IPS-11a (cell line): ENCODE data around the gene DDX25.
"Not testable (repeated sequence)": the region's sequence is repeated elsewhere in the genome, so short reads cannot be mapped to it uniquely, and the experiment has no call there.

Source experiments
- H3K4me3 ChIP-seq: one replicate; pipeline ENCODE4 v1.5.1; 2013; ENCODE audit warnings: low read depth, low read length, control low read depth

DDX25 gene

DNA sequence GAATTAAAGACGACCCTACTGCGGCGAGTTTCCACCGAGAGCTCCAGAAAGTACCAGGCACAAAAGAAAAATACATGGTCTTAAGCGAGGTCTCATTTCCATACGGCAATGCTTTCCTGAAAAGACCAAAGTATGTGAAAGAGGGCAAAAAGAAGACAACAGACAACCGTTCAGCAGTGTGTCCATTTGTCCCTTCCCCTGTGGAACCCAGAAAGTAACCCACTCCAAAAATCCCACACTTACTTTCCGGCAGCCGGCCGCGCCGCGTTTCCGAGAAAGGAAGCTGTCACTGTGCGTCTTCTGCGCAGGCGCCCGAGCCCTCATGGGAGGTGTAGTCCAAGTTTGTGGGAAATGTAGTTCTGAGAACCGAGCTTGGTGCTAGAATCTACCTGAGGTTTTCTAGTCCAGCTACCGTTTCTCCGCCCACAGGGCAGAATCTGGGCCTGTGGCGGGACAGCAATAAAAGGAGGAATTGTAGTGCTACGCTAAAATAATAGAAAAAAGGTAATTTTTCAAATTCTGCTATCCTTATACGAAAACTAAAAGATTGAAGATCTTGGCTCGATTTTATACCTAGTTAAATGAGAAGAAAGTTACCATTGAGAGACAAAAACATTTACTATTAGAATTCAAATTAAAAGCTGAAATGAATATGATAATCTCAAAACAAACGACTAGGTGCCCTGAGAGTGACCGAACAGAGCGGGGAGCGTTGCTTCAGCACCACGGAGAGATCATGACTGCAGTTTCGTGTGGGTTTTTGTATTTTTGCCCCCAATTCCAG lies 1.2 kb upstream of the DDX25 start, which contains the start of gene PUS3:
PUS3 (minus strand) TSS at position 280 of the 784 bp plus-strand sequence. CDS start 6,922 bp downstream, outside the sequence.
- H3K4me3 ChIP-seq: peak within 1 kb of the TSS; percentile 93

DNA sequence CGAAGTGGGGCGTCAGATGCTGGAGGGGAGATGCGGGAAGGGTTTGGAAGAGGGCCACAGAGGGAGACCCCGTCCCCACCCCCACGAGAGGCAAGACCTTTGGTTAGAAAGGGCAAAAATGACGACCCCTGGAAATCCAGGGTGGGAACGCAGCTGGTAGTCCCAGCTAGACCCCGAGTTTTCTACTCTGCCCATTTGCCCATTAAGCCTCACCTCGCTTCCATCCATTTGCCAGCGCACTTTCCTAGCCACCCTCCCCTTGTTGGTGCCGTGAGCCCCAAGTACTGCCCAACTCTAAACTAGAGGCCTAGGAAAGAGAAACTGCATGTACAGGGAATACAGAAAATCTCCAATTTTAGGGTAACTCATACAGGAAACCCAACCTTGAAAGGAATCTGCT lies 370 bp downstream of the DDX25 start:
- peak overlapping the region; percentile 65 for H3K4me3 ChIP-seq

DNA sequence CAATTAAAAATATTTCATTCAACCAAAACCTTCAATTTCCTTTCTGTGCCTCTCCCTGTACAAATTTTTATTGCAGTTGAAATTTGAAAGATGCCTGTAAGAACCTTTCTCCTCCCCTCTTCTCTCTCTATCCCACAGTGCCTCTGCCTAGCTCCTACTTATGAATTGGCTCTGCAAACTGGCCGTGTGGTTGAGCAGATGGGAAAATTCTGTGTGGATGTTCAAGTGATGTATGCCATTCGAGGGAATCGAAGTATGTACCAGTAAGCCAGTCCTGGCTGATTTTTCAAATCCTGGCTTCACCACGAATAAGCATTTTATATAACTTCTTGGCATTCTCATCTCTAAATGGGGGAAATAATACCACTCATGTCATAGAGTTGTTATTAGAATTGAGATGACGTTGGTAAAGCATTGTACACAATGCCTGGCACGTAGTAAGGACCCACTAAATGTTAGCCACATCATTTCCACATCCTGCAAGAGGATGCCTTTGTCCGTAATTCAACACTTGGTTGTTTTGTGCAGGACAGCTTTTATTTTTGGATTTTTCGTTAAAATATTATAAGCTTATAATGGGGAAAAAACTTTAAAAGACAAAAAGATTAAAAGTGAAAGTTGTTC lies 6.0 kb downstream of the DDX25 start:
- H3K4me3 ChIP-seq: no peak overlapping the region

DNA sequence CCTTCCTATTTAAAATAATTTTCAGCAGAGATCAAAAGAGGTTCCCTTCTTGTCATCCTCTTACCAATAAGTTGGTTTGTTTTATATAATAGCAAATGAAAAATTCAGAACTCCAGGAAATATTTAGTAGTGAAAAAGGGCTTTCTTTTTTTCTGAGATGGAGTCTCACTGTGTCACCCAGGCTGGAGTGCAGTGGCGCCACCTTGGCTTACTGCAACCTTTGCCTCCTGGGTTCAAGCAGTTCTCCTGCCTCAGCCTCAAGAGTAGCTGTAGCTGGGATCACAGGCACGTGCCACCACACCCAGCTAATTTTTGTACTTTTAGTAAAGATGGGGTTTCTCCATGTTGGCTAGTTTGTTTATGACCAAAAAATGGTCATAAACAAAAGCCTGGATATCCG lies 10.3 kb downstream of the DDX25 start:
- not testable (repeated sequence) for H3K4me3 ChIP-seq

DNA sequence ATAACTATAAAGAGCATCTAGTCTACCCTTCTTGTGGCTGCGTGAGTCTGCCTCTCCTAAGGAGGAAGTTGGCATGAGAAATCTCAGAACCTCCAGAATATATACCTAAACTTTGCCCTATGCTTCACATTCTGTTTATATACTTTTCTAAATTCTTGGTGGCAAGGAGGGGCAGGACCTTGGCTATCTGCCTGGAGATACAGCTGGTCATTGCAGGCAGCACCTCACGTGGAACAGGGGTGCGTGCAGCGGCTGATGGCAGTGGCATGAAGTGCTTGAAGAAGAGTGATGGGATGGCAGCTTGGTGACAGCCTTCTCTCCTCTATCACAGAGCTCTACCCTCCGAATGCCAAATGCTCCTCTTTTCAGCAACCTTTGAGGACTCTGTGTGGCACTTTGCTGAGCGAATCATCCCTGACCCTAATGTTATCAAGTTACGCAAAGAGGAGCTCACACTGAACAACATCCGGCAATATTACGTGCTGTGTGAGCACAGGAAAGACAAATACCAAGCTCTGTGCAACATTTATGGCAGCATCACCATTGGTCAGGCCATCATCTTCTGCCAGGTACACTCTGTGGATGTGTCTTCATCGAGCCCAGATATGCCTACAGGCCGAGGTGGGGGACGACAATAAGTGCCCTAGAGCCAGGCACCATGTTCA lies 12.5 kb downstream of the DDX25 start:
- no peak overlapping the region for H3K4me3 ChIP-seq

DNA sequence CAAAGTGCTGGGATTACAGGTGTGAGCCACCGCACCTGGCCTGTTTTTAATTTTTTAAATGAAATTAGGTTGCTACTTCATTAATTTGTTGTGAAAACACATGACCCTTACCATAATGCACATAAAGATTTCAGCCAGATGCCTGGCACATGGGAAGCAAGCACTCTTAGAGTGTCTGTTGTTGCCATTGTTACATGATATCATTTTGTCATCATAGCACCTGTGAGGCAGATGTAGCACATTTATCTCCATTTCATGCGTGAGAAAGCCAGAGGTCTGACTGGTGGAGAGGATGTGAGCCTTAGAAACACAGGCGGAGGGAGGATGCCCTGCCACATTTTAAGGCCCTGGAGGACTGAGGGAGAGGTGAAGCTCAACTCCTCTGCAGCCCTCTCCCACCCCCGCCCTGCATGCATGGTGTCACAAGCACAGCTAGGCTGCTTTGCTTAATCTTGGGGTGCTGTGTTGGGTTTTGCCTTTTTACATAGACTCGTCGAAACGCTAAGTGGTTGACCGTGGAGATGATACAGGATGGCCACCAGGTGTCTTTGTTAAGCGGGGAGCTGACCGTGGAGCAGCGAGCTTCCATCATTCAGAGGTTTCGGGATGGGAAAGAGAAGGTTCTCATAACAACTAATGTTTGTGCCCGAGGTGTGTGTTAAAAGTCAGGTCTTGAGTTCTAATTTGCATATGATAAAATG lies 14.0 kb downstream of the DDX25 start:
- no peak overlapping the region for H3K4me3 ChIP-seq

DNA sequence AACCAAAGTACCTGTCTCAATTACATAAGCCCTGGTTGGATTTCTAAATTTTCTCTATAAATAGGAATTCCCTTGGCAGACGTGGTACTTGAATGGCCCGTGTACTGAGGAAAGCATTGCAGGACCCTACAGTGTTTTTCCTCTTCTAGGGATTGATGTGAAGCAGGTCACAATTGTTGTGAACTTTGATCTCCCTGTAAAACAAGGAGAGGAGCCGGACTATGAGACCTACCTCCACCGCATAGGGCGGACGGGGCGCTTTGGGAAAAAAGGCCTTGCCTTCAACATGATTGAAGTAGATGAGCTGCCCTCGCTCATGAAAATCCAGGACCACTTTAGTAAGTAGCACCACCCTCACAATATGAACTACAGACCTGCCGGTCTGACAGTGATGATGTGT lies 16.7 kb downstream of the DDX25 start:
- H3K4me3 ChIP-seq: no peak overlapping the region

DNA sequence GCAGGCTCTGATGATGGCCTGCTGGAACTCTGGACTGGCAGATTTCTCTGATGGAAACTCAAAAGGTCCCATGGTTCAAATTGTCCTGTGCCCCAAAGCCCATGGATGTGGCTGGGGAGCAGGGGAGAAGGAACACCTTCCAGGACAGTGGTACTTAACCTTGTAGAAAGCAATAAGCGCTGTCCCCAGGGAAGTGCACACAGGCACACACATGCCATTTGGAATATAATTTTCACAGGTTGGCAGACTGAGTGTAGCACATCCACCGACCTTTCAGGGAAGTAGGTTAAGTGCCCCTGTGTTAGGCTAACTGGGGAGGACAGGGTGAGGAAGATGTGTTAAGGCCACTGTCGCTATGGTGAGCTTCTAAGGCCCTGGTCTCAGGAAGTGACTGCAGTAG lies 17.8 kb downstream of the DDX25 start:
- H3K4me3 ChIP-seq: no peak overlapping the region

DNA sequence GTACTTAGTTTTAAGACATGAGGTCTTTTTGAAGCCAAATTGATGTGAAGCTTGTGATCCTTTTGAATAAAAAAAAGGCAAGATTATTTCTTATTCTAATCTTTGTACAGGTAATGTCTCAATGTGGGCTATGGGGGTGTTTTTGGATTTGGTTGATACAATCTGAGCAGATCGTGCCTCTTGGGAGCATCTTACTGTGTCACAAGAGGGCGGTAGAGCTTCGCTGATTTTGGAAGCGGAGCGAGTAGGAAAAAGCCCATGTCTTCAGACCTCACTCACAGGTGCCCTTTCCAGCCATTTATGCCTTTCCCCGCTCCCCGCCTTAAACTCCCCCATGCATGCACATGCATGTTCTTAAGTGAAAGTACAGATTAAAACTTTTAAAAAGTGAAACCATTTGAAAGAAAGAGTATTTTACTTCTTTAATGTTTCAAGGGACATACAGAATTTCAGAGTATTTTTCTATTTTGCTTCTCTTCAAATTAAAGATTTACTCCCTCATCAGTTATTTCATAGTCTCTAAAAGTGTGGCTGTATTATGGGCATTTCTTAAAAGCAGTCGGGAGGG lies 18.8 kb downstream of the DDX25 start:
- H3K4me3 ChIP-seq: no peak overlapping the region

DNA sequence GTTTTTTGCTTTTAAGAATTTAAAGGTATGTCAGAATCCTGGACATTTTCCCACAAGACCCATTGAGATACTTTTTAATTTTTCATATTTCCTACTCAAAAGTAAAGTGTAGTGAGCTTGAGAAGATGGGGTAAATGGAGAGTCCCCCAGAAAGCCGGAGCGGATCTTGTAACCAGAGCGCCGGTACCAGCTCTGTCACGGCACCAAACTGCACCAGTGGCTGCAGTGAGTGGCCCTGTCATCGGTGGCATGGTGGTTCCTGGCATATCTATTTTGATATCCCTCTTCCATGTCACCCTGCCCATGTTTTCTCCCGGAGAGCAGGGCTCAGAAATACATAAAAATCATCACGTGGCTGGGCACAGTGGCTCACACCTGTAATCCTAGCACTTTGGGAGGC lies 19.3 kb downstream of the DDX25 start:
- H3K4me3 ChIP-seq: no peak overlapping the region

DNA sequence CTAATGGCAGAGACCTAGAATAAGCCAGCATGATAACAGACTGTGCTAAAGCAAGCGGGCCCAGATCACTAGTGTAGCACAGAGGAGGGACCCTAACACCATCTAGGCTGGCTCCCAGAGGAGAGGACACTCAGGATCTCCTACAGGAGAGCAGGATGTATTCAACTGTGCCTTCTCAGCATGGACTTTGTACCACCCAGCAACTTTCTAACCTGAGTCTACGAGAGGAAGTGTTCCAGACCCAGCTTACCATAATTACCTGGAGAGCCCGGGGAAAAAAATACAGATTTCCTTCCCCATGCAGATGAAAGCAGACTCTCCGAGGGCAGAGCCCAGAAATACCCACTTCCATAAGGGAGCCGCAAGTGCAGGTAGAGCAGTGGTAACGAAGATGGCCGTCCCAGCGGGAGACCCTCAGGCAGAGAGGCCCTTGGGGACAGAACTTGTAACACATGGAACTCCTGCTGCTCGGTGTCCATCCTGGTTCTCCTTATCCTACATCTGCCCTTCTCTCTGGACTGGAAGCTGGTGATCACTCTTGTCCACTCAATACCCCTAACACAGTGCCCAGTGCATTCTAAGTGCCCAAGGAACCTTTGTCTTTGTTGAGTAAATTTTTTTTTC lies 20.2 kb downstream of the DDX25 start:
- H3K4me3 ChIP-seq: no peak overlapping the region

DNA sequence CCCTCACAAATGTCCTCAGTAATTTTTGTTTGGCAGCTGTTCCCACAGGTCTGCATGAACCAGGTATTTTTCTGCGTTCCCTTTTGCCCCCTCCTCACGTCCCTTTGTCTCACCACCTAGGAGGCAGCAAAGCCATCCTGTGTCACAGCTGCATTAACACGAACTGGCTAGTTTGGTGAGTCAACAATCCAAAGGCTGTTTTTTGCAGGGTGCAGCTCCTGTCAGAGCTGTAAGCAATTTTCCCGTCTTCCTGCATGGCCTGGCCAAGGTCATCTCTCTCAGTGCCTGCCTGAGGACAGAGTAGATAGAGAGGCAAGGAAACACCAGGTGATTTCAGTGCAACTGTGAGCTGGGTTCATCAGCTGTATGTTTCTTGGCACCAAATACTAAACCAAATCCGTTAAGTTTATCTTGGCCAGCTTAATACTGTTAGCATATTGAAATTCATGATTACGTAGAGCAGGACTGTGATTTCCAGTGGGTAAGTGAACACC lies 21.0 kb downstream of the DDX25 start:
- H3K4me3 ChIP-seq: no peak overlapping the region

DNA sequence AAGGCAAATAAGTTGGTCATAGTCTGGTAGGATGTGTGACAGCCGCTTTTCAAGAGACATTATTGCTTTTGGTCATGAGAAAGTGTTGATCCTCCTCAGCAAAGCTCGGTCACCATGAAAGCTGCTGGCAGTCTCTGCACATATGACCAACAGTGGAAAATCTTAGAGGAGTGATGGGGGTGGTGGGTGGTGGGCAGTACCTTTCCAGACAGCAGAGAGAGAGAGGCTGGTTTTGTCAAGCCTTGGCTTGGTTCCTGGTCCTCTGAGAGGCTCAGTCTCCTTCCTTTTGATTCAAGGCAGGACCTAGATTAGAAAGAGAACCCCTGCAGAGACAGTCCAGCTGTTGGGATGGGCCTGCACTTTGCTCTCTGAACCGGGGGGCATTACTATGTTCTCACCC lies 21.5 kb downstream of the DDX25 start:
- no peak overlapping the region for H3K4me3 ChIP-seq

DNA sequence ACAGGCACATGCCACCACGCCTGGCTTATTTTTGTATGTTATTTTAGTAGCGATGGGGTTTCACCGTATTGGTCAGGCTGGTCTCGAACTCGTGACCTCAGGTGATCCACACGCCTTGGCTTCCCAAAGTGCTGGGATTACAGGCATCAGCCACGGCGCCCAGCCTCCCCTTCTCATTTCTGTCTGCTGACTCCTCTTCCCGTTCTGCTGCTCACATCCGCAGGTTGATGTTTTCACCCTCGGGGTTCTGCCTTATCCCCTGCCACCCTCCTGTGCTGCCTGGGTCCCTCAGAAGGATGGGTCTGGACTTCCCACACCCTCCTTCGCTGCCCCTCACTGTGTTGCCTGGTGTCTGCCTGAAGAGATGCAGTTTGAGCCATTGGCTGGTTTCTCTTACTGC lies 22.4 kb downstream of the DDX25 start:
- no peak overlapping the region for H3K4me3 ChIP-seq

DNA sequence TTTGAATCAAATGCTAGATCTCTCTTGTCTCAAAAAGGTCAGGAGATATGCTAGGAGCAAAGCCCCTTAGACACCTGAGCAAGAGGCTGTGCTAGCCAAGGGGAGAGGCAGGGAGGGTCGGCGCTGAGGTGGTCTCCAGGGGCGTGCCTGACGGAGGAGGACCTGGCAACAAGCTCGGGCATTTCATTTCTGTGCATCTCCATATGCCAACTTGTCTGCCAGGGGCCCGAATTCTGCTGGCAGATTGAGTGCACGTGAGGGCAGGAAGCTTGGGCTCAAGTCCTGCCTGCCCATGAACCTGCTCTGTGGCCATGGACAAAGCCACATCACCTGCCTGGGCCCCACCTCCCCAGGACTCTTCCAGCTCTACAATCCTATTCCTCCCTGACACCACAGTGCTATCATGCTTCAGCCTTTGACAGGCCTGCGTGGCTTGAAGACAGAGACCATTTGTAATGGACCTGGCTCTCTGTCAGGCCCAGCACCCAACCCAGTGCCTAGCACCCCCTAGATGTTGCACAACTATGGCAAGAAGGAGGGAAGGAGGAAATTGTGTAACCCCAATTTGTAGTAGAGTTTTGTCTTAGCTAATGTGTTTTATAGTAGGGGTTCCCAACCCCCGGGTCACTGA lies 25.3 kb downstream of the DDX25 start:
- no peak overlapping the region for H3K4me3 ChIP-seq

DNA sequence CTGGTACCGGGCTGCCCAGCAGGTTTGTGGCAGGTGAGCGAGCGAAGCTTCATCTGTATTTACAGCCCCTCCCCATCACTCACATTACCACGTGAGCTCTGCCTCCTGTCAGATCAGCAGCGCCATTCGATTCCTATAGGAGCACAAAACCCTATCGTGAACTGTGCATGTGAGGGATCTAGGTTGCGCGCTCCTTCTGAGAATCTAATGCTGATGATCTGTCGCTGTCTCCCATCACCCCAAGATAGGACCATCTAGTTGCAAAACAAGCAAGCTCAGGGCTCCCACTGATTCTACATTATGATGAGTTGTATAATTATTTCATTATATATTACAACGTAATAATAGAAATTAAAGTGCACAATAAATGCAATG lies 25.8 kb downstream of the DDX25 start:
- H3K4me3 ChIP-seq: no peak overlapping the region

DNA sequence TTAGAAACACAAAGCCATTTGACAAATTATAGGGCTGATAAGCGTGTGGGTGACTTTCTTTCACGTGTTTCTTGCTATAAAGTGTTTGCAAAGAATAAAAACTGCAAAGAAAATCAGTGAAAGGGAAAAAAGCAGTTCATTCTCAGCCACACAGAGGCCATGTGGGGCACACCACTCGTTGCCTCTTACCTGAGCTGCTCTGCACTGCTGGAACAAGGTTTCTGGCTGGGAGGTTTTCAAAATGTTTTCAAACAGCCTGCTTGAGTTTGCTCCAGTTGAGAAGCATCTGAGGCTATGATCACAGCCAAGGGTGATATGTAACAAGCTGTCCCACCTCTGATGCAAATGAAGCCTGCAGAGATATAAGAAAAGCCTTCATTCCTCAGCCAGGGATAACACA lies 26.8 kb downstream of the DDX25 start:
- no peak overlapping the region for H3K4me3 ChIP-seq

DNA sequence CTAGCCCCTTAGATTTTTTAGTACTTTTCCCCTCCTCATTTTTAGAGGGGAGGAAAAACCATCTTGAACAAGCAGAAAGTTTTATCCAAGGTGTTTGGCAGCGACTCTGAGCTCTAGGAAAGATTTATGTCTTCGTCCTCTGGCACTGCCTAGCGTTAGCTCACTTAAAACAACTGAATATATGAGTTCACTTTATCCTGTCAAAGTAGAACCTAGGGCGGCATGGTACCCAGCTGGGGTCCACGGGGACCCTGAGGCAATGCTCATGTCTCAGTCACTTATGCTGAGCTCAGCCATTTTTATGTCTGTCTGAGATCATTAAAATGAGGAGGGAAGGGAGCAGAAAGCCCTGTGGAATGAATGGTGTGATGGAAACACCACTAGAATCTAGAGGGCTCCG lies 27.4 kb downstream of the DDX25 start:
- no peak overlapping the region for H3K4me3 ChIP-seq

DNA sequence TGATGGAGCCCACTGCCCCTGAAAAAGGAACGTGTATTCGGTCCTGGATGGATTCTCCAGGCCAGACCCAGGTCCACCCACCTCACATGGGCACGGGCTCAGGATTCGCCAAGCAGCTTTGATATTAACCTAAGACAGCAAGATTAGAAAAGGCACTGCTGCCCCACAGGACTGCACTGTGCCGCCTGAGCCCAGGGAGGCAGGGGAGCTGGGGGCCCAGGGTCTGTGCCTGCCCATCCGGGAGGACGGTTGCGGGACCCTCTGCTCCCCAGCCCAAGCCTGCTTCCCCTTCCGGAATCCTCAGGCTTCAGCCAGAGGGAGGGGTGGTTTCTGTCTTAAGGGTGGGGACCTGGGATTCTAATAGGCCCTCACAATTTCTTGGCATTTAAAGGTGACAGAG lies 28.0 kb downstream of the DDX25 start:
- no peak overlapping the region for H3K4me3 ChIP-seq
